A172 (cell line): ENCODE measurements around the gene RAB19. TPM values are rescaled to one million over a fixed set of nuclear protein-coding genes. Genes with fewer than 3 reads are reported as not detected.
"Not testable (repeated sequence)": the region's sequence is repeated elsewhere in the genome, so short reads cannot be mapped to it uniquely, and the experiment has no call there.

Experiments
- DNase-seq: peaks from one replicate; pipeline ENCODE4 v3.0.0-alpha.2; 2015; ENCODE audit warnings: low spot score
- total RNA-seq: library from RNA; depleted of rRNA; stranded (reverse); fragments of >200 nt; shearing (Covaris generic); gene quantifications from 2 replicates; pipeline ENCODE4 v1.2.3, GENCODE V29; 2014; rRNA removed

RAB19 gene
- total RNA-seq, 1 experiment from 2014 or later = not detected

GRCh38 chr7:140453785-140454656 is 50.2 kb downstream of the RAB19 start:
- DNase-seq = not testable (repeated sequence)

GRCh38 chr7:140454657-140455015 is 50.8 kb downstream of the RAB19 start:
- no peak for DNase-seq

- DNase-seq = no peak
Measured at GRCh38 chr7:140455743-140456142, 51.9 kb downstream of the RAB19 start.

- DNase-seq = no peak
Measured at GRCh38 chr7:140456551-140457051, 52.7 kb downstream of the RAB19 start.

GRCh38 chr7:140458201-140458600 is 54.3 kb downstream of the RAB19 start:
- no peak for DNase-seq

GRCh38 chr7:140458916-140459315 is 55.1 kb downstream of the RAB19 start:
- DNase-seq = no peak

GRCh38 chr7:140463111-140463510 is 59.3 kb downstream of the RAB19 start:
- no peak for DNase-seq

- DNase-seq = peak; percentile 19
Measured at GRCh38 chr7:140475747-140476333, 72.0 kb downstream of the RAB19 start.

- DNase-seq = no peak
Measured at GRCh38 chr7:140476698-140477261, 72.9 kb downstream of the RAB19 start.

Other genes starting within 250 kb of the RAB19 start
- 0.47 and 0.62 TPM in 2 replicates for gene KDM7A, start 227.1 kb upstream of the RAB19 start, total RNA-seq
- gene SLC37A3, start 5.5 kb upstream of the RAB19 start, total RNA-seq = 7.6 and 10.8 TPM in 2 replicates
- 52.0 and 66.3 TPM in 2 replicates for gene MKRN1, start 75.4 kb downstream of the RAB19 start, total RNA-seq
- 3.3 and 5.8 TPM in 2 replicates for gene DENND2A, start 236.8 kb downstream of the RAB19 start, total RNA-seq